ENCODE results near the gene ZNF438.

DNA sequence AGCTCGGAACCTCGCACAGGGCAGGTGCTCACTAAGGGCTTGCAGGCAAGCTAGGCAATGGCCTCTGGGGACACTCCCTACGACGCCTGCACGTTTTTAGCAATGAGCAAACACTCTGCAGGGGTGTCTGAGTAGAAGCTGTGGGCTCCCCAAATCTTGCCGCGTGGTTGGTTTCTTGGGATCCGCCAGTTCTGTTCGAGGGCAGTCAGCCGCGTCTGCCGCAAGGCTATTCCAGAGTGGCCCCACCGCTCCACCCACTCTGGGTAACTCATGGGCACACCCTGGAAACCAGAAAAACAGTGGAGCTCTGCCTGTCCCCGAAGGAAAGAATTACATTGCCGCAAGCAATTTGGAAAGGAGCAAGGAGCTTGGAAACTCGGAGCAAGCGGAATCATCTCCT lies 212.8 kb downstream of the ZNF438 start:
- TF ChIP-seq, protein P1, sequence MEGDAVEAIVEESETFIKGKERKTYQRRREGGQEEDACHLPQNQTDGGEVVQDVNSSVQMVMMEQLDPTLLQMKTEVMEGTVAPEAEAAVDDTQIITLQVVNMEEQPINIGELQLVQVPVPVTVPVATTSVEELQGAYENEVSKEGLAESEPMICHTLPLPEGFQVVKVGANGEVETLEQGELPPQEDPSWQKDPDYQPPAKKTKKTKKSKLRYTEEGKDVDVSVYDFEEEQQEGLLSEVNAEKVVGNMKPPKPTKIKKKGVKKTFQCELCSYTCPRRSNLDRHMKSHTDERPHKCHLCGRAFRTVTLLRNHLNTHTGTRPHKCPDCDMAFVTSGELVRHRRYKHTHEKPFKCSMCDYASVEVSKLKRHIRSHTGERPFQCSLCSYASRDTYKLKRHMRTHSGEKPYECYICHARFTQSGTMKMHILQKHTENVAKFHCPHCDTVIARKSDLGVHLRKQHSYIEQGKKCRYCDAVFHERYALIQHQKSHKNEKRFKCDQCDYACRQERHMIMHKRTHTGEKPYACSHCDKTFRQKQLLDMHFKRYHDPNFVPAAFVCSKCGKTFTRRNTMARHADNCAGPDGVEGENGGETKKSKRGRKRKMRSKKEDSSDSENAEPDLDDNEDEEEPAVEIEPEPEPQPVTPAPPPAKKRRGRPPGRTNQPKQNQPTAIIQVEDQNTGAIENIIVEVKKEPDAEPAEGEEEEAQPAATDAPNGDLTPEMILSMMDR (IDR thresholded peaks at IDR 0.05): no peak
- TF ChIP-seq POLR2A (IDR thresholded peaks at IDR 0.05): no peak
